Stimulated activated CD8-positive, alpha-beta memory T cell treated with anti-CD3 and anti-CD28 coated beads, Interleukin-7, amount 100 ng/mL, for 4 hours (primary cell): ENCODE results near the gene PTH.

Experiments used
- DNase-seq, 2 donors: peaks; one replicate each; pipeline ENCODE4 v3.0.0-alpha.2; 2020; ENCODE audit warnings: low read depth in 2 of 2

PTH gene

GRCh38 chr11:13449522-13449921 is 46.3 kb downstream of the PTH start:
- DNase-seq: no peak

GRCh38 chr11:13448876-13449275 is 46.9 kb downstream of the PTH start:
- DNase-seq: no peak

GRCh38 chr11:13446444-13446843 is 49.4 kb downstream of the PTH start:
- DNase-seq: no peak

- DNase-seq: no peak
These were observed 50.2 kb downstream of the PTH start for GRCh38 chr11:13445588-13445987.
